HepG2 (cell line): Measurements from ENCODE around the gene SOAT2. TPM values are rescaled to one million over a fixed set of nuclear protein-coding genes. Genes with fewer than 3 reads are reported as not detected.

Experiments
- BCL6 ChIP-seq: IDR thresholded peaks from 2 replicates; pipeline ENCODE4 v1.6.1; 2016; ENCODE audit warnings: missing genetic modification reagents, missing compliant biosample characterization
- BHLHE40 ChIP-seq: IDR thresholded peaks from 2 replicates; pipeline ENCODE4 v1.6.1; 2011; ENCODE audit warnings: low read length, improper control_type of control experiment
- BORCS8-MEF2B ChIP-seq: sonication (generic); formaldehyde crosslinking; IDR thresholded peaks from 2 replicates; pipeline ENCODE4 v1.8.0; 2022; ENCODE audit warnings: mild to moderate bottlenecking, missing genetic modification reagents
- CBFB ChIP-seq: sonication (generic); formaldehyde crosslinking; IDR thresholded peaks from 2 replicates; pipeline ENCODE4 v1.4.0; 2020; ENCODE audit warnings: missing genetic modification reagents
- CSRNP2 ChIP-seq: sonication (generic); formaldehyde crosslinking; conservative IDR thresholded peaks from 2 replicates; pipeline ENCODE4 v1.8.0; 2022; ENCODE audit warnings: low read depth, missing genetic modification reagents
- MATR3 ChIP-seq: sonication (generic); formaldehyde crosslinking; IDR thresholded peaks from 2 replicates; pipeline ENCODE4 v1.4.0; 2020; ENCODE audit warnings: missing genetic modification reagents
- MED8 ChIP-seq: sonication (generic); formaldehyde crosslinking; IDR thresholded peaks from 2 replicates; pipeline ENCODE4 v1.8.1; 2023; ENCODE audit warnings: mild to moderate bottlenecking, missing genetic modification reagents; ENCODE audit not compliant: insufficient replicate concordance
- NFAT5 ChIP-seq: sonication (generic); formaldehyde crosslinking; IDR thresholded peaks from 2 replicates; pipeline ENCODE4 v1.4.0; 2020; ENCODE audit warnings: missing genetic modification reagents
- SOX6 ChIP-seq, 2 experiments: fragments of 450-650 bp in 1 of 2; sonication (generic) in 1 of 2; formaldehyde crosslinking in 1 of 2; IDR thresholded peaks; 2 replicates each; pipeline versions ENCODE4 v1.4.0 to v1.6.1; 2017 to 2020; ENCODE audit warnings: antibody characterized with exemption in 1 of 2, mild to moderate bottlenecking in 1 of 2, missing genetic modification reagents in 1 of 2
- ZBTB14 ChIP-seq: sonication (generic); formaldehyde crosslinking; IDR thresholded peaks from 2 replicates; pipeline ENCODE4 v1.4.0; 2020; ENCODE audit warnings: missing genetic modification reagents
- ZFP37 ChIP-seq: sonication (generic); formaldehyde crosslinking; IDR thresholded peaks from 2 replicates; pipeline ENCODE4 v1.4.0; 2020; ENCODE audit warnings: missing genetic modification reagents, borderline replicate concordance
- ZMYM2 ChIP-seq: sonication (generic); formaldehyde crosslinking; IDR thresholded peaks from 2 replicates; pipeline ENCODE4 v1.8.0; 2022; ENCODE audit warnings: mild to moderate bottlenecking, missing genetic modification reagents
- ZNF143 ChIP-seq: sonication (generic); formaldehyde crosslinking; IDR thresholded peaks from 2 replicates; pipeline ENCODE4 v1.4.0; 2020; ENCODE audit warnings: missing genetic modification reagents
- ZNF292 ChIP-seq: sonication (generic); formaldehyde crosslinking; IDR thresholded peaks from 2 replicates; pipeline ENCODE4 v1.8.1; 2022; ENCODE audit warnings: mild to moderate bottlenecking, low read depth, missing genetic modification reagents, borderline replicate concordance
- ZNF646 ChIP-seq: sonication (generic); formaldehyde crosslinking; IDR thresholded peaks from 2 replicates; pipeline ENCODE4 v1.9.0; 2021; ENCODE audit warnings: mild to moderate bottlenecking, missing genetic modification reagents
- ZNF672 ChIP-seq: sonication (generic); formaldehyde crosslinking; IDR thresholded peaks from 2 replicates; pipeline ENCODE4 v1.8.1; 2022; ENCODE audit warnings: missing genetic modification reagents
- polyA plus RNA-seq, 8 experiments: library from polyadenylated mRNA; depleted of rRNA in 3 of 8; stranded (reverse) in 7 of 8; unstranded in 1 of 8; fragments of >200 nt; fragmentation: Illumina TruSeq in 4 of 8; extraction: Trizol in 4 of 8; gene quantifications; 2 replicates each; pipeline versions ENCODE4 v1.2.1 to v1.2.3, GENCODE V29; 2011 to 2016; ENCODE audit warnings: low read depth in 4 of 8, missing spikeins in 1 of 8, mixed read lengths in 1 of 8; ENCODE audit not compliant: insufficient read depth in 1 of 8
- total RNA-seq, 5 experiments: library from RNA; depleted of rRNA; stranded (reverse); fragments of >200 nt; fragmentation: Illumina TruSeq; extraction: Trizol; gene quantifications; 2 replicates each; pipeline ENCODE4 v1.2.3, GENCODE V29; 2016; ENCODE audit warnings: low read depth in 1 of 5

SOAT2 gene
- total and polyA plus RNA-seq, 2 of the 13 experiments (the other 11 are each of a cell fraction or from before 2014, with no cell fraction given), result 14.9 to 108 TPM

GRCh38 chr12:53103860-53104305 is 597 bp downstream of the SOAT2 start (continued):
- no peak for TF ChIP-seq CSRNP2 (CRISPR knock-in tag)
- TF ChIP-seq ZNF143 (CRISPR knock-in tag), result 0 out of 2 replicates have a peak, but pooled peaks have one; percentile 38
- TF ChIP-seq MATR3, result no peak
- no peak for TF ChIP-seq ZBTB14
- no peak for TF ChIP-seq NFAT5 (CRISPR knock-in tag)
- no peak for TF ChIP-seq ZNF646 (CRISPR knock-in tag)
- peak; percentile 81 for TF ChIP-seq MED8 (CRISPR knock-in tag)
- TF ChIP-seq ZFP37, result 0 out of 2 replicates have a peak, but pooled peaks have one; percentile 44
- peak; percentile 63 for TF ChIP-seq BCL6 (CRISPR knock-in tag)
- TF ChIP-seq ZNF292 (CRISPR knock-in tag), result no peak
- peak; percentile 91 for TF ChIP-seq ZMYM2 (CRISPR knock-in tag)
- no peak for TF ChIP-seq ZNF672
- 0 out of 2 replicates have a peak, but pooled peaks have one; percentile 4 for TF ChIP-seq BORCS8-MEF2B
- TF ChIP-seq BHLHE40, result no peak
- no peak for TF ChIP-seq SOX6 (IDR thresholded peaks at IDR 0.05)
- TF ChIP-seq SOX6 (CRISPR knock-in tag; IDR thresholded peaks at IDR 0.05), result peak; percentile 72
- TF ChIP-seq CBFB (CRISPR knock-in tag), result peak; percentile 69; the same call in 1 of the 2 replicates
